H1 (cell line): Measurements from ENCODE around the gene PCF11. TPM values are rescaled to one million over a fixed set of nuclear protein-coding genes. Genes with fewer than 3 reads are reported as not detected.

Source experiments
- CTCF ChIA-PET: fragments of 300-600 bp; sonication (Branson Sonifier 250); formaldehyde crosslinking; loops from one replicate; lab custom pipeline; 2021; ENCODE audit not compliant: partially characterized antibody; lab: Charles Lee
- POLR2A ChIA-PET: fragments of 300-600 bp; sonication (Branson Sonifier 250); formaldehyde crosslinking; loops from one replicate; lab custom pipeline; 2021; ENCODE audit warnings: inconsistent platforms; ENCODE audit not compliant: partially characterized antibody; lab: Charles Lee
- DNase-seq, 2 experiments: peaks; one replicate each; pipeline versions ENCODE4 v3.0.0 to v3.0.0-alpha.2; 2010 to 2022; ENCODE audit warnings: low spot score in 2 of 2, low read depth in 1 of 2, mixed read lengths in 1 of 2
- FAIRE-seq: peaks from 2 replicates; lab custom pipeline; 2011; peaks lifted over from hg19 to GRCh38; lab: Jason Lieb, UNC
- H2AFZ ChIP-seq: 2 replicates; pipeline ENCODE4 v1.8.1; 2012; ENCODE audit warnings: low read length, inconsistent platforms
- H2AK5ac ChIP-seq: 2 replicates; pipeline ENCODE4 v1.6.1; 2013; ENCODE audit warnings: low read depth, low read length
- H2BK120ac ChIP-seq: replicated peaks from 2 replicates; pipeline ENCODE3; 2013; ENCODE audit warnings: low read depth, low read length, inconsistent platforms
- H2BK12ac ChIP-seq: 2 replicates; pipeline ENCODE4 v1.6.1; 2013; ENCODE audit warnings: low read depth, low read length
- H2BK15ac ChIP-seq: 2 replicates; pipeline ENCODE4 v1.6.1; 2013; ENCODE audit warnings: low read length
- H2BK20ac ChIP-seq: 2 replicates; pipeline ENCODE4 v1.6.1; 2013; ENCODE audit warnings: low read length
- H2BK5ac ChIP-seq: 2 replicates; pipeline ENCODE4 v1.6.1; 2013; ENCODE audit warnings: low read depth, low read length
- H3K14ac ChIP-seq: 2 replicates; pipeline ENCODE4 v1.6.1; 2013; ENCODE audit warnings: inconsistent platforms; ENCODE audit not compliant: insufficient read length
- H3K18ac ChIP-seq: 2 replicates; pipeline ENCODE4 v1.6.1; 2013; ENCODE audit warnings: low read length; ENCODE audit errors: extremely low read depth
- H3K23ac ChIP-seq: 2 replicates; pipeline ENCODE4 v1.6.1; 2013; ENCODE audit warnings: inconsistent platforms; ENCODE audit not compliant: insufficient read length
- H3K23me2 ChIP-seq: 2 replicates; pipeline ENCODE4 v1.6.1; 2013; ENCODE audit warnings: low read depth, low read length
- H3K27ac ChIP-seq: 2 replicates; pipeline ENCODE4 v1.6.1; 2011; ENCODE audit warnings: low read depth, low read length, inconsistent platforms
- H3K27me3 ChIP-seq, 4 experiments: replicated peaks in 1 of 4; 1 replicate in 1 of 4; 2 replicates in 3 of 4; pipeline versions ENCODE4 v1.6.1 to v1.8.1; 2011 to 2013; ENCODE audit warnings: low read length in 3 of 4, mild to moderate bottlenecking in 3 of 4, inconsistent platforms in 2 of 4, mixed read lengths in 2 of 4, moderate library complexity in 1 of 4; ENCODE audit not compliant: control insufficient read depth in 3 of 4, insufficient read depth in 3 of 4; ENCODE audit errors: extremely low read depth in 1 of 4
- H3K36me3 ChIP-seq, 4 experiments: 2 replicates each; pipeline versions ENCODE4 v1.6.1 to v1.8.1; 2011 to 2013; ENCODE audit warnings: mild to moderate bottlenecking in 4 of 4, low read length in 3 of 4, moderate library complexity in 2 of 4, control low read depth in 1 of 4, inconsistent platforms in 1 of 4; ENCODE audit not compliant: insufficient read depth in 4 of 4, control insufficient read depth in 2 of 4
- H3K4ac ChIP-seq: replicated peaks from 2 replicates; pipeline ENCODE3; 2013; ENCODE audit warnings: low read length, low read depth, mixed read lengths, inconsistent platforms; ENCODE audit not compliant: insufficient read length
- H3K4me1 ChIP-seq, 4 experiments: replicated peaks in 1 of 4; 1 replicate in 1 of 4; 2 replicates in 3 of 4; pipeline versions ENCODE4 v1.6.1 to v1.8.1; 2011 to 2013; ENCODE audit warnings: low read length in 3 of 4, inconsistent platforms in 2 of 4, mixed read lengths in 1 of 4; ENCODE audit not compliant: insufficient read depth in 4 of 4, control insufficient read depth in 3 of 4
- H3K4me2 ChIP-seq, 2 experiments: 2 replicates each; pipeline versions ENCODE4 v1.6.1 to v1.8.1; 2011 to 2013; ENCODE audit warnings: low read depth in 2 of 2, low read length in 2 of 2, control low read depth in 1 of 2, inconsistent platforms in 1 of 2, mild to moderate bottlenecking in 1 of 2; ENCODE audit not compliant: insufficient read depth in 1 of 2
- H3K4me3 ChIP-seq, 4 experiments: fragments of 200-600, 300-600 bp in 1 of 4; sonication (generic), shearing (Covaris generic), sonication (Bioruptor Twin) in 1 of 4; 2 replicates each; pipeline versions ENCODE4 v1.5.1 to v1.8.1; 2011 to 2016; ENCODE audit warnings: low read length in 4 of 4, low read depth in 3 of 4, control low read depth in 2 of 4, inconsistent platforms in 2 of 4, mild to moderate bottlenecking in 2 of 4, mixed read lengths in 1 of 4, moderate library complexity in 1 of 4; ENCODE audit not compliant: insufficient read depth in 2 of 4; ENCODE audit errors: extremely low read depth in 1 of 4
- H3K56ac ChIP-seq: replicated peaks from 2 replicates; pipeline ENCODE3; 2013; ENCODE audit warnings: low read depth, mild to moderate bottlenecking, mixed read lengths, low read length, inconsistent platforms; ENCODE audit not compliant: insufficient read length
- H3K79me1 ChIP-seq: 2 replicates; pipeline ENCODE4 v1.6.1; 2013; ENCODE audit warnings: low read depth, low read length, control low read depth
- H3K79me2 ChIP-seq, 2 experiments: 2 replicates each; pipeline versions ENCODE4 v1.6.1 to v1.8.1; 2012 to 2013; ENCODE audit warnings: low read length in 2 of 2, mild to moderate bottlenecking in 2 of 2, inconsistent platforms in 1 of 2; ENCODE audit not compliant: insufficient read depth in 2 of 2, control insufficient read depth in 1 of 2
- H3K9ac ChIP-seq, 4 experiments: replicated peaks in 1 of 4; 1 replicate in 1 of 4; 2 replicates in 3 of 4; pipeline versions ENCODE4 v1.6.1 to v1.8.1; 2011 to 2013; ENCODE audit warnings: low read depth in 3 of 4, low read length in 3 of 4, control low read depth in 2 of 4, mild to moderate bottlenecking in 2 of 4, moderate library complexity in 2 of 4, inconsistent platforms in 1 of 4; ENCODE audit errors: extremely low read depth in 1 of 4
- H3K9me3 ChIP-seq, 2 experiments: 2 replicates each; pipeline versions ENCODE4 v1.6.1 to v1.8.1; 2012 to 2013; ENCODE audit warnings: mild to moderate bottlenecking in 2 of 2, moderate library complexity in 2 of 2, control low read depth in 1 of 2, inconsistent platforms in 1 of 2, low read depth in 1 of 2, low read length in 1 of 2, mixed read lengths in 1 of 2; ENCODE audit not compliant: insufficient read depth in 2 of 2
- H4K20me1 ChIP-seq, 2 experiments: replicated peaks in 1 of 2; 2 replicates each; pipeline versions ENCODE3 to v1.8.1; 2011 to 2013; ENCODE audit warnings: inconsistent platforms in 2 of 2, low read length in 2 of 2, mild to moderate bottlenecking in 1 of 2; ENCODE audit not compliant: insufficient read depth in 2 of 2, control insufficient read depth in 1 of 2
- H4K5ac ChIP-seq: 2 replicates; pipeline ENCODE4 v1.6.1; 2013; ENCODE audit warnings: low read length, low read depth, mixed read lengths, inconsistent platforms; ENCODE audit not compliant: insufficient read length
- H4K8ac ChIP-seq: 2 replicates; pipeline ENCODE4 v1.8.0; 2013; ENCODE audit warnings: mild to moderate bottlenecking, moderate library complexity, low read length, inconsistent platforms; ENCODE audit not compliant: insufficient read depth; ENCODE audit errors: extremely low read depth
- H4K91ac ChIP-seq: replicated peaks from 2 replicates; pipeline ENCODE3; 2013; ENCODE audit warnings: low read length, mixed read lengths, inconsistent platforms; ENCODE audit not compliant: insufficient read length
- ATF2 ChIP-seq: IDR thresholded peaks from 2 replicates; pipeline ENCODE4 v1.6.1; 2012; ENCODE audit warnings: low read length, inconsistent platforms
- ATF3 ChIP-seq: IDR thresholded peaks from 2 replicates; pipeline ENCODE4 v1.6.1; 2011; ENCODE audit warnings: low read depth, mild to moderate bottlenecking, low read length; ENCODE audit not compliant: insufficient read depth
- BACH1 ChIP-seq: IDR thresholded peaks from 2 replicates; pipeline ENCODE4 v1.6.1; 2012; ENCODE audit warnings: low read length, improper control_type of control experiment
- CBX8 ChIP-seq: fragments of 300-800, 300-1000 bp; sonication (generic); IDR thresholded peaks from 2 replicates; pipeline ENCODE4 v1.7.1; 2016; ENCODE audit warnings: low read depth, low read length, borderline replicate concordance
- GTF2F1 ChIP-seq: IDR thresholded peaks from 2 replicates; pipeline ENCODE4 v1.6.1; 2012; ENCODE audit warnings: low read depth, low read length, improper control_type of control experiment, borderline replicate concordance
- NANOG ChIP-seq: IDR thresholded peaks from 2 replicates; pipeline ENCODE4 v1.6.1; 2011; ENCODE audit warnings: low read length, low read depth, mild to moderate bottlenecking, inconsistent platforms; ENCODE audit not compliant: insufficient read depth, poor library complexity, severe bottlenecking
- POLR2A ChIP-seq, 2 experiments: IDR thresholded peaks; 1 replicate in 1 of 2; 2 replicates in 1 of 2; pipeline ENCODE4 v1.6.1; 2011; ENCODE audit warnings: low read depth in 2 of 2, low read length in 2 of 2, mild to moderate bottlenecking in 2 of 2; ENCODE audit errors: control extremely low read depth in 1 of 2
- RNF2 ChIP-seq: fragments of 200-900, 300-1000 bp; sonication (generic); IDR thresholded peaks from 2 replicates; pipeline ENCODE4 v1.7.1; 2016; ENCODE audit warnings: borderline replicate concordance, low read depth, mild to moderate bottlenecking, antibody characterized with exemption, low read length; ENCODE audit not compliant: poor library complexity, severe bottlenecking; ENCODE audit errors: missing control alignments
- SRF ChIP-seq: IDR thresholded peaks from 2 replicates; pipeline ENCODE4 v1.6.1; 2011; ENCODE audit warnings: mild to moderate bottlenecking, low read depth, low read length, moderate library complexity
- TAF1 ChIP-seq: IDR thresholded peaks from 2 replicates; pipeline ENCODE4 v1.6.1; 2011; ENCODE audit warnings: mild to moderate bottlenecking, low read depth, low read length
- WGBS, 2 experiments: shearing (Covaris generic) in 1 of 2; methylation state at CpG; one replicate each; pipeline versions ENCODE4 v1.1.6 to v1.1.7; 2013 to 2015; ENCODE audit warnings: low lambda C conversion rate in 2 of 2, mixed read lengths in 2 of 2, inconsistent platforms in 1 of 2, low coverage in 1 of 2, missing lambda C conversion rate in 1 of 2; ENCODE audit not compliant: insufficient replicate concordance in 2 of 2, insufficient coverage in 1 of 2, insufficient read length in 1 of 2; ENCODE audit errors: extremely low coverage in 1 of 2, missing lambda C conversion rate in 1 of 2; 5-methylcytosine and 5-hydroxymethylcytosine counted together
- polyA plus RNA-seq, 7 experiments: library from polyadenylated mRNA; depleted of rRNA in 3 of 7; stranded (reverse) in 5 of 7; unstranded in 2 of 7; fragments of >200 nt in 5 of 7; fragments of 200-250 nt in 2 of 7; gene quantifications; 1 replicate in 5 of 7; 2 replicates in 1 of 7; 4 replicates in 1 of 7; pipeline versions ENCODE4 v1.2.1 to v1.2.3, GENCODE V29; 2011 to 2013; ENCODE audit warnings: missing spikeins in 2 of 7, mixed read lengths in 2 of 7
- total RNA-seq: library from RNA; stranded (reverse); fragmentation: NEBNext Ultra II Directional; extraction: Animal tissue kit (Norgen Biotek cat#: 25700); gene quantifications from 2 replicates; pipeline ENCODE4 v1.2.1, GENCODE V29; 2021

Gene PCF11
- total and polyA plus RNA-seq, 2 of the 8 experiments (the other 6 are each of a cell fraction or from before 2014, with no cell fraction given): 25.1 to 47.7 TPM

GRCh38 chr11:83140691-83141455 lies 16.1 kb upstream of the PCF11 start:
- Histone ChIP-seq H4K20me1 (no peaks in the 10 kb centered on the region), H4K5ac (no peak overlapping the region), H2BK5ac (no peak overlapping the region), H3K23me2 (no peaks in the 10 kb centered on the region), H3K56ac (no peak overlapping the region), H3K4me3 (no peak overlapping the region), H3K14ac (no peak overlapping the region), H4K91ac (no peak overlapping the region), H2BK12ac (no peak overlapping the region), H2BK120ac (no peak overlapping the region), H3K4me1 (no peaks in the 10 kb centered on the region), H3K79me1 (no peaks in the 10 kb centered on the region), H3K27me3 (no peaks in the 10 kb centered on the region), H2BK15ac (no peak overlapping the region), H3K4ac (no peak overlapping the region), H2AK5ac (no peak overlapping the region), H3K18ac (no peak overlapping the region), H2AFZ (peak overlapping the region; percentile 35; the same call in 1 of the 2 replicates), H3K27ac (no peak overlapping the region), H3K9ac (no peak overlapping the region), H3K9me3 (no peaks in the 10 kb centered on the region), H3K4me2 (no peak overlapping the region), H2BK20ac (no peak overlapping the region), H3K23ac (no peak overlapping the region), H3K36me3 (no peaks in the 10 kb centered on the region), H4K8ac (no peak overlapping the region), H3K79me2 (no peaks in the 10 kb centered on the region)
- FAIRE-seq: no peak
- ChIA-PET CTCF (interaction anchor here (0.6 to 1.9 kb wide), 3 partner anchors 52 to 274 kb away, joined by 3 to 6 read pairs (median 4); no protein-coding TSS in a partner anchor), POLR2A (interaction anchor here (0.7 kb wide), 1 partner anchor 59 kb away, joined by 3 read pairs; no protein-coding TSS in a partner anchor)
- DNase-seq: no peak
- 91% methylated on average over 11 of the region's 11 CpGs; no CpG with 5 or more reads in 1 of the 2 experiments for WGBS, 2 experiments
- TF ChIP-seq ATF3 (no peak), RNF2 (no peak), BACH1 (no peak), CBX8 (no peak), TAF1 (no peak), SRF (no peak), NANOG (no peak), ATF2 (no peak), GTF2F1 (no peak), POLR2A (IDR thresholded peaks at IDR 0.05; ENCODE audit: control extremely low read depth in 1 of 2, low read depth in 2 of 2, low read length in 2 of 2) (no peak)
